B cell (primary cell): ENCODE measurements around the gene PPIP5K2.

Source experiments
- CTCF ChIP-seq: fragments of 200-600 bp; IDR thresholded peaks from one replicate; pipeline ENCODE4 v1.8.0; 2022; ENCODE audit warnings: antibody characterized with exemption, mild to moderate bottlenecking
- EZH2 ChIP-seq: IDR thresholded peaks from 2 replicates; pipeline ENCODE4 v1.6.1; 2012; ENCODE audit warnings: borderline replicate concordance, low read depth, mild to moderate bottlenecking, moderate library complexity, low read length; ENCODE audit not compliant: insufficient read depth, poor library complexity, severe bottlenecking

- TF ChIP-seq CTCF (no peak), EZH2 (no peak)
These were observed at the start of gene PPIP5K2, which contains the start of gene GIN1 for GRCh38 chr5:103119765-103120606.
